Stimulated activated CD4-positive, alpha-beta T cell treated with anti-CD3 and anti-CD28 coated beads, Interleukin-2, amount 100 ng/mL, for 24 hours (primary cell): ENCODE measurements around the gene PPIC.
"Not testable (repeated sequence)": the region's sequence is repeated elsewhere in the genome, so short reads cannot be mapped to it uniquely, and the experiment has no call there.

ENCODE experiments used
- DNase-seq, 2 donors: peaks; one replicate each; pipeline ENCODE4 v3.0.0-alpha.2; 2020

The PPIC gene

DNA sequence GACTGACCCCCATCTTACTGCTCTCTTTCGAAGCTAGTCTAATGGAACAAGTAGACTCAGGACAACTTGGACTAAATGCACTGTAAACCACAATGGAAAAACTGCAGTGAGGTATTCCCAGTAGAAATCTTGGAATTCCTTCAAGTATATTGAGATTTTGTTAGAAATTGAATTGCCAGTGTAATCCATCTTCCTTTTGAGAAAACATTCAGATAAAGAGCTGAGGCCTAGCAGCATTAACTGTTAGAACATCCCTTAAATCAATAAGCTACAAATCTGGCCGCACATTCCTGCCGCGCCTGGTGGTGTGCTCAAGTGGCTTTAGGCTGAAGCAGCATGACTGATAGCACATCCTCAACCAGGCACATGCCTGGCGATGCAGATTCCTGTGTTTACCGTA is 29.3 kb downstream of the PPIC start:
- no peak for DNase-seq

DNA sequence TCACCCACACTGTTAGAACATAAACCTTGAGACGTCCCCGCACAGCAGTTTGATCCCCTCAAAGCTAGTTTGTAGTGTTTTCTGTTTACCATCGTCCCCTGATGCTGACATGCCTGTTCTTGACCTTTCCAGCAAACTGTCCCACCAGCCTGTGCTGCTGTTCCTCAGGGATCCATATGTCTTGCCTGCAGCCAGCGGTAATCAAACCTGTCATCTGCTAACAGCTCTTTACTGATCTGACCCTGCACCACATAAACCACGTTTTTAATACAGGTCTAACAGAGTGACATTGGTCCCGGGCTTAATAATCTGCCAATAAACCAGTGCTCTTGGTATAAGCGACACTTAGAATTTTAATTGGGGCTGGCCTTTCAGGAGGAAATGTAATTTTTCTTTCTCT is 34.7 kb downstream of the PPIC start:
- DNase-seq, result no peak

DNA sequence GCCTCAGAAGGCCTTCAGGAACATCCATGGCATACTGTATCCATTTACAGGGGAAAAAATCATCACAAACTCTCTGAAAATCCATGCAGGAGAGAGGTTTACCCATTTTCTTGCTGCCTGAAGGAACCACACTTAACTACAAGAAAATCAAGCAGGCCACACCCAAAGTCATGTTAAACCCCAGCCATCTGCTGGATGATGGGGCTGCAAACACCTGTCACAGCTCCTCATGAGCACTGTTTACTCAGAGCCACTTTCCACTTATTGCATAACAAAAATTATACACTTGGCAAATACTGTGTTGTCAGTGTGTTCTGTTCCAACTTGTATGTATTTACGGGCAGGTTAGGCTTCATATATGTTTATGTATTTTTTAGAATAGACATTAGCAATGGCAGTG is 35.8 kb downstream of the PPIC start:
- DNase-seq, result no peak

DNA sequence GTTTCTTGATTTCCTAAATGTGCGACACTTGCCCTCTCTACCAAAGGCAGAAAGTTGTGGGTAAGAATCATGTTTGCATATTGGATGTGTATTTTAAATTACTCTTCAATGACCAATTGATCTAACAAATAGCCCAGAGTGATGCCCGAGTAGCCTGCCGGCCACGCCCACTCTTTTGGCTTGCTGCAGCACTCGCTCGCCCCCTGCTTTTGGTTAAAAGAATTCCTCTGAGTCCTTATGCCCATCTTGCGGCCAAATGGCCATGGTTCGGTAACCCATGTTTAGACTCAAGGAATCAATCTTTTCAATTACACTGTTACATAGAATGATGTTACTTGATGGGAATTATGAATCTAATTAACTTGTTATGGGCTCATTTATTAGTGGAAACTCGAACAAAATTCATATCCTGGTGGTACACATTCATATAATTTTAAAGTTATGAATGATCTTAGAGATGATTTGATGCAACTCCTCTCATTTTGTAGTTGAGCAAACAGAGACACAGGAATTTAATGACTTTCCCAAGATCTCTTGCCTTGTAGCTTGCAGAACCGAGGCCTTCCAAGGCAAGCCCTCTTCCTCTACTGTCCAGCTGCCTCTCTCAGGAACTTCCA is 36.5 kb downstream of the PPIC start:
- DNase-seq, result peak; percentile 17 to 18

DNA sequence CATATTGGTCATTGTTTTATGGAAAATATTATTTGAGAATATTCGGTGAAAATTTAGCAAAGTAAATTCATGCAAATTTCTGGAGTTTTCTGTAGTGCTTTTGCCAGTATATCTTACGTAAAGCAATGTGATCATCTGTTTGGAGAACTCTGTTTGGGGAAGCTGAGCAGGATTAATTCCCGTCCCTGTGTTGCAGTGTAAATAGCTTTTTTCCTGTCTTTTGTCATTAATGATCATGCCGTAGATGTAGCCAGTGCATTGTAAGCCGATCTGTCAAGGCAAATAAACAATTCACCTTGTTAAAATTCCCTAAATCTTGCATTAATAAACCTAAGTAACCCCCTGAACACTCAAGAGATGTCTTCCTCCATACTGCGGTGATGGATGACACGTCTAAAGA is 39.2 kb downstream of the PPIC start:
- no peak for DNase-seq

DNA sequence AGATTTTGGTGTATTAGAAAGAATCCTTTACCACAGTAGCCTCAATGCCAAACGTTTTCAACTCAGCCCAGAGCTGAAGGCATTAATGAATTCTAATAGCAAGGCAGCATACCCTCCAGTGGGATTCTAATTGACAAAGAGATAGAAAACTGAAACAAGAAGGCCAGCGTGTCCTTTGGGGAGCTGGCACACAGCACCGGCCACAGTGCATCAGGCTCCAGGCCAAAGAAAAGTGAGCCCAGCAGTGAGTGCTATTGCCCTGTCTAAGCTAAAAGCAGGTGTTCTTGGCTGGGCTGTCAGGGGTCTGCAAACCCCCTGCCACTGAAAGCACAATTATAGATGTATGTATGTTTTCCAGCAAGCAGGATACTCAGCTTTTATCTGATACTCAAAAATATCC is 40.4 kb downstream of the PPIC start:
- DNase-seq, result no peak

DNA sequence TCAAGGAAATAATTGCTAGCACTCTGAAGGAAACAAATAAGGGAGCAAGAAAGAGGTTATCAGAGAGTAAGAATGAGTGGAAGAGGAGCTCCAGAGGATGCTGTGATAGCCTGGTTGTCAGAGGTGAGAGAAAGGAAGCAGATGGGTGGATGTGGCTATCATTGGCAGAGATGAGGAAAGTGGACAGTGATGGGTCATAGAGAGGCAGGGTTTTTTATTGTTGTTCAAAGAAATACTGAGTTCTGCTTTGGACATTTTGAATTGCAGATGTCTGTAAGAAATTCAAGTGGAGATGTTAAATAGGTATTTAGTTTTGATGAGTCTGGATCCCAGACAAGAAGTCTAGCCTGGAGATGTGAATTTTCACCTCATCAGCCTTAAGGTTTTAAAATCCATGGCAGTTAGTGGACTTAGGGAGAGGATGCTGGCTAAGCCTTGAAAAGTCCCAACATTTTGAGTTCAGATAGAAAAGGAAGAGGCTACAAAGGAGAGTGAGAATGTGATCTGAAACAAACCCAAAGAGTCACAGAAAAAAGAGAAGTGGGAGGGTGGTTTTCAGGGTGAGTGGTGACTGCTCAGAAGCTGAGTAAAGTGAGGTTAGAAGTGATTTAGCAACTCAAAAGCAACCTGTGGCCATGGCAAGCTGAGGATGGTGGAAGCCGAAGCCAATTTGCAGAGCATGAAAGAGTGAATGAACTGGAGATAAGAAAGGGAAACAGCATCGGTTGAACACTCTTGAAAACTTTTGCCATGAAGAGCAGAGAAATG is 50.4 kb downstream of the PPIC start:
- DNase-seq, result no peak

DNA sequence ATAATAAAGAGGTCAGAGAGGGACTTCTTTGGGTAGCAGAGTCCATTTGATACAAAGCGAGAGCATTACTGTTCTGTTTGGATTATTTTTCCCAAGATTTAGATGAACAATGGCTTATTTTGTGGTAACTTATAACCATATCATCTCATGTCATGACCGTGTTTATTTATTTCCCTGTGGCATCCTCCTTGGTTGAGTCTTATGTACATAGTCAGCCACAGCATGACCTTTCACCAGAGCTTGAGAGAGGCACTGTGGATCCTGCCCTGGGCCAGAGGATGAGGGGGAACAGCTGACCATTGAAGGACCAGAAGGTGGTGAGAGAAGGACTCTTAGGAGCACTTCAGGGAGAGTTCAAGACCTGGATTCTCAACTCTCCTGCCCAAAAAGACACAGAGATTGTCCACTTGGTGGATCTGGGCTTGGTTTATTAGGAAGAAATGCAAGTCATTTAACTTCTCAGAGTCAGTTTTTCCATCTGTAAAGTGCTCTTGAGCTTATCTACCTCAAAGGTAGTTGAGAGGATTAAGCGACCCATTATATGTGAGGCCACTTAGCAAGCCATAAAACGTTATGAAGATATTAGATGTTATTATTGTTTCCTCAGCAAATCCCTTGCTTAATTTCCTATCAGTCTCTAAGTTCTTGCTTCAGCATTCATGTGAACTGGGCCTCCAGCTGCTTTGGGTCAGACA is 51.4 kb downstream of the PPIC start:
- DNase-seq, result no peak

DNA sequence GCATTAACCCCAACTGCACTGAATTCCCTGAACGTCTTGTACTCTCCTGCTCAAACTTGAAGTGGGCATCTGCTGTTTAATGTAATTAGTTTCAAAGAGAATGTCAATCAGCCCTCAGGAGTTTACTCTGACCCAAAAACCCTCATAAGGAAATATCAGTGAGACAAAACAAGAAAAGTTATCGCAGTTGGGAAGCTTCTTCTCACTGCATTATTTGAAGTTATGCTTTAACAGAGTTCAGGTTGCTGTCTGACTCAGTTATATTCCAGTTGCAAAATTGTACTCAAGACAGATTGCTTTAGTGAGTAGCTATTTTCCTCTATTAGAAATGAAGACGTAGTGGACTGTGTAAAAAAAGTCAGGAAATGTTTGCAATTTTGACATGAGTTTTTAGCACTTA is 52.1 kb downstream of the PPIC start:
- DNase-seq, result no peak

DNA sequence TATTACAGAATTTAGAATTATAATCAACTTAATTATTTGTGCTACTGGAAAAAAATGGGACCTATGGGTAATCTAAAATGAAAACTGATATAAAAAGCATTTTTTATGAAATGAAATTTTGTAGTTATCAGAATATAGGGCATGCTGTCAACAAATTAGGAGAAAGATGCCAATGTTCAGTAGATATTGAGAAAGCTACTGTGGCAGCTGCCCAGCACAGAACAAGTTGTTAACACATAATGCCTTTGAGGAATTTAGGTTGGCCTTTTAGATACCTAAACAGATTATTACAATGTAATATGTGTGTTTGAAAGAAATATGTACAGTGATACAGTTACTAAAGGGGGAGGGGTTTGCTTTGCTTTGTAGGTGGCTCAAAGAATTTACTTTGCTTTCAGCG is 54.1 kb downstream of the PPIC start:
- no peak for DNase-seq

DNA sequence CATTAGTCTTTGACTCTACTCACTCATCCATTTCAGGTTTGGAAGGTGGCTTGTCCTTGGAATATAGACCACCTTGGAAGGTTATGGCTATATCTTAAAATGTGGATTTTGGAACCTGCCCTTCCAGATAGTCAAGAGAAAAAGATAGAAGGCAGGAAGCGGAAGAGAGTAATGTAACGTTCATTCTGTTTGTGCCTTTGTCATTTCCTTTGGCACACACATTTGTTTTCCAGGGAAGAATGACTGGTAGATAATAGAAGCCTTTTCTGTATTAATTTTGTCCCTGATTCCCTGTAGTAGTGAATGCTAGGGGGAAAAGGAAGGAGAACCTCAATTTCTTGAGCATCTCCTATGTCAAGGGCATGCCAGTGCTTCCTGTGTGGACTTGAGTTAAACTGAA is 54.7 kb downstream of the PPIC start:
- no peak for DNase-seq

DNA sequence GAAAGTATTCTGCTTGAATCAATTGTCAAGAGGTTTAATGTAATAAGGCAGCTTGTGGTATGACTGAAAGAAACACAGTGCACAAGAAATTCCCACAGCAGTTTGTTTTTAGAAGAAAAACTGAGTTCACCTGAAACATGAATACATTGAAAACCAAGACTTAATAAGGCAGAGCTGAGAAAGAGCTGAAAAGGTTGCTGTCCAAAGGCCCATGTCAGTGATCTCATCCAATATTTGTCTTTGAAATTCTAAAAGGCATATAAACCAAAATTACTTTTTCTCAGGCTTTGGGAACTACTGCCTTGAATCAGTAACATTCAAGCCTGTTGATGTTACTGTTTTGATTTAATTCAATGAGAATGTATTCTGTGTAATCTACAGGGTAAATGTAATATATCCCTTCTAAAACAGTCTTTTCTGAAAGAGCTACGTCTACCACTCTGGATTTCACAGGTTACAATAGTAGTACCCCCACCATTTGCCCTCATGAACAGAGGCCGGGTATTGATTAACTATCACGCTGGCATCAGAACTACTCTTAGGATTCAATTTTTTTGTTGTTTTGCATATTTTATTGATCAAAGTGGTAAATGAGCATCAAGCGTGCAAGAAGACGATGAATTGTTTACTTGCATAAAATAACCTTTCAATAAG is 57.8 kb downstream of the PPIC start:
- DNase-seq, result no peak

DNA sequence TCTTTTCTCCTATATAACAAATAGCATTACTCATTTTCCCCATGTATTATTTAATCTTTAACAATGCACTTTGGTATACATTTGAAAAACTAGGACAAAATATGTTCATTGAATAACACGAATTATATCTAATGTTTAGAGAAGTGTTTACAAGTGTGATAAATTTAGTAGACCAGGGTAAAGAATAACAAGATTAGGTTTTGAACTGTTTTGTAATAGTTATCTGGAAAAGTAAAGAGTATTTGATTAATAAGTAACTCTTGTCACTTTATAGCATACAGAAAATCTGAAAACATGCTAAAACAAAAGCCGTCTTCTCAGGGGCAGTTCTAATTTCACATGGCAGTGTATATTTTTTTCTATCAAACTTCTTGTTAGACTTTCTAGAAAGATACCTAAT is 58.5 kb downstream of the PPIC start:
- DNase-seq, result no peak

DNA sequence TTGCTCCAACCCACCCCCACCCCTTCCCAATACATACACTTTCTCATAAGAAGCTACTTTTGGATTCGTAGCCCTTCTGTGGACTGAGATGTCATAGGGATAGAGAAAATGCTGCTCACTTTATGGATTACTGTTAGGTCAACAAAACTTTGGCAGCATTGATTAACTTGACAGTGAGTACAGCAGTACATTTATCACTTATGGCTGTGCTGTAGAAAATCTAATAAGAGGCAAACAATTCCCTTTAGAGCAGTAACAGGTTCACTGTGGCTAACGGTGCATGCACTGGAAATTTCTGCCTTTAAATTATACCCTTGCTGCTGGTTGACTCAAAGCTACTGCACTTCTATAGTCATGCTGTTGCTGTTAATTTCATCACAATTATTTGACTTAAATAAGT is 59.2 kb downstream of the PPIC start:
- DNase-seq, result no peak

DNA sequence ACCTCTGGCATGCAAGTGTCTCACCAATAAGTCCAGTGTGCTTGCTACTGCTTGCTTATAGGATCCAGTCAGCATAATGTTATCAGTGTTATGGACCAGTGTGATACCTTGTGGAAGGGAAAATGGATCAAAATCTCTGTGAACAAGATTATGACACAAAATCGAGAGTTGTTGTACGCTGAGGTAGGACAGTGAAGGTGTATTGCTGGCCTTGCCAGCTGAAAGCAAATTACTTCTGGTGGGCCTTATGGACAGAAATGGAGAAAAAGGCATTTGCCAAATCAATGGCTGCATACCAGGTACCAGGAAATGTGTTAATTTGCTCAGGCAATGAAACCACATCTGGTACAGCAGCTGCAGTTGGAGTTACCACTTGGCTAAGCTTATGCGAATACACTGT is 62.3 kb downstream of the PPIC start:
- DNase-seq, result not testable (repeated sequence)

DNA sequence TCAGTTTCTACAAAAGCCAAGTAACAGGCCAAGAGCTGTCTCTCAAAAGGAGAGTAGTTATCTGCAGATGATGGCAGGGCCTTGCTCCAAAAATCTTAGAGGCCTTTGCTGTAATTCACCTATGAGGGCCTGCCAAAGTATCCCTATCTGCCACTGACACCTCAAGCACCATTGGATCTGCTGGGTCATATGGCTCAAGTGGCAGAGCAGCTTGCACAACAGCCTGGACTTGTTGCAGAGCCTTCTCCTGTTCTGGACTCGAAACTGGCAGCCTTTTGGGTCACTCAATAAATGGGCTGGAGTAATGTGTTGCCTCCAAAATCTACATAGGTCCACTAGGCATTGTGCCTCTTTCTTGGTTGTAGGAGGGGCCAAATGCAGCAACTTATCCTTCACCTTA is 62.8 kb downstream of the PPIC start:
- DNase-seq, result not testable (repeated sequence)
